Right atrium auricular region (tissue), 2 donors: ENCODE data around the gene TNFRSF4. TPM values are rescaled to one million over a fixed set of nuclear protein-coding genes. Genes with fewer than 3 reads are reported as not detected.

Experiments
- DNase-seq: peaks from one replicate; pipeline ENCODE4 v3.0.0-alpha.2; 2019; ENCODE audit warnings: low spot score
- H3K27ac ChIP-seq, 2 donors: fragments of 200-600 bp; sonication (generic); 1 replicate in 1 of 2; 2 replicates in 1 of 2; pipeline ENCODE4 v1.5.1; 2016 to 2019
- H3K27me3 ChIP-seq, 2 donors: fragments of 200-600 bp; sonication (generic); one replicate each; pipeline versions ENCODE4 v1.5.1 to v1.6.0; 2017 to 2019
- H3K36me3 ChIP-seq: fragments of 200-600 bp; sonication (generic); one replicate; pipeline ENCODE4 v1.5.1; 2016
- H3K4me1 ChIP-seq, 2 donors: fragments of 200-600 bp; sonication (generic); one replicate each; pipeline versions ENCODE4 v1.5.1 to v1.6.0; 2017 to 2019
- H3K4me3 ChIP-seq, 2 donors: fragments of 200-600 bp; sonication (generic); 1 replicate in 1 of 2; 2 replicates in 1 of 2; pipeline ENCODE4 v1.5.1; 2017 to 2019; ENCODE audit warnings: mild to moderate bottlenecking in 1 of 2, moderate library complexity in 1 of 2
- H3K9me3 ChIP-seq, 2 donors: fragments of 200-600 bp; sonication (generic); one replicate each; pipeline ENCODE4 v1.5.1; 2019
- CTCF ChIP-seq, 2 donors: fragments of 200-600 bp; sonication (generic); IDR thresholded peaks; one replicate each; pipeline ENCODE4 v1.5.1; 2019; ENCODE audit warnings: antibody characterized with exemption in 2 of 2
- total RNA-seq, 2 donors: library from RNA; depleted of rRNA; stranded (reverse); fragments of >200 nt; gene quantifications; one replicate each; pipeline ENCODE4 v1.1.0, GENCODE V29; 2016

The TNFRSF4 gene
- total RNA-seq, 2 donors from 2014 or later: 0.59 to 0.79 TPM

- no peak for DNase-seq
- no peak for TF ChIP-seq CTCF (IDR thresholded peaks at IDR 0.05)
- Histone ChIP-seq H3K27ac (peak within 1 kb of the TSS; percentile 96 to 98), H3K4me3 (peak within 1 kb of the TSS; percentile 88 to 96), H3K9me3 (no peaks in the 10 kb centered on the region), H3K4me1 (peaks cover 0 to 43% of the 10 kb centered on the region in 2 donors), H3K36me3 (peaks cover 15% of the 10 kb centered on the region), H3K27me3 (no peaks in the 10 kb centered on the region)
Measured at GRCh38 chr1:1232208-1232795, 18.3 kb upstream of the TNFRSF4 start, which contains the start of gene B3GALT6. B3GALT6 (plus strand) TSS chr1:1232237; CDS start chr1:1232279, 42 bp downstream.

- H3K4me3 ChIP-seq: peak within 1 kb of the TSS; percentile 88 to 96
- H3K4me1 ChIP-seq: peaks cover 0 to 39% of the 10 kb centered on the region in 2 donors
- TF ChIP-seq CTCF (IDR thresholded peaks at IDR 0.05): no peak
- DNase-seq: peak; percentile 96
- H3K27ac ChIP-seq: peak within 1 kb of the TSS; percentile 96 to 98
- H3K36me3 ChIP-seq: peaks cover 19% of the 10 kb centered on the region
- H3K27me3 ChIP-seq: no peaks in the 10 kb centered on the region
- no peaks in the 10 kb centered on the region for H3K9me3 ChIP-seq
Measured at GRCh38 chr1:1231400-1232207, 17.7 kb upstream of the TNFRSF4 start, which contains the start of gene SDF4. SDF4 (minus strand) TSS chr1:1232001; CDS start chr1:1228772, 3,229 bp downstream.

GRCh38 chr1:1230656-1231399 is 16.9 kb upstream of the TNFRSF4 start:
- Histone ChIP-seq H3K4me1 (peaks cover 0 to 44% of the 10 kb centered on the region in 2 donors), H3K36me3 (peaks cover 22% of the 10 kb centered on the region)

GRCh38 chr1:1229770-1230169 is 15.8 kb upstream of the TNFRSF4 start:
- Histone ChIP-seq H3K9me3 (no peaks in the 10 kb centered on the region), H3K36me3 (peaks cover 22% of the 10 kb centered on the region), H3K4me3 (no peak overlapping the region), H3K27me3 (no peaks in the 10 kb centered on the region), H3K27ac (peak overlapping the region in 1 of 2 donors; percentile 31), H3K4me1 (peaks cover 0 to 54% of the 10 kb centered on the region in 2 donors)
- no peak for DNase-seq
- TF ChIP-seq CTCF (IDR thresholded peaks at IDR 0.05): no peak

More at GRCh38 chr1:1230656-1231399, 16.9 kb upstream of the TNFRSF4 start:
- DNase-seq: no peak
- Histone ChIP-seq H3K4me3 (peak overlapping the region; percentile 88 to 96), H3K27ac (peak overlapping the region; percentile 96 to 98), H3K9me3 (no peaks in the 10 kb centered on the region), H3K27me3 (no peaks in the 10 kb centered on the region)
- no peak for TF ChIP-seq CTCF (IDR thresholded peaks at IDR 0.05)

- Histone ChIP-seq H3K27me3 (no peaks in the 10 kb centered on the region), H3K27ac (no peak overlapping the region), H3K4me3 (no peak overlapping the region), H3K36me3 (peaks cover 29% of the 10 kb centered on the region), H3K4me1 (peaks cover 0 to 54% of the 10 kb centered on the region in 2 donors), H3K9me3 (no peaks in the 10 kb centered on the region)
- DNase-seq: no peak
- no peak for TF ChIP-seq CTCF (IDR thresholded peaks at IDR 0.05)
Measured at GRCh38 chr1:1228596-1229321, 14.8 kb upstream of the TNFRSF4 start.
